HepG2 (cell line): ENCODE results near the gene CSMD2. TPM values are rescaled to one million over a fixed set of nuclear protein-coding genes. Genes with fewer than 3 reads are reported as not detected.

ENCODE experiments used
- ATAC-seq: fragments of 200-7000 bp; cut with Tn5 transposase; 3 replicates; pipeline ENCODE4 v1.9.1; 2020; ENCODE audit warnings: mild to moderate bottlenecking, moderate library complexity
- BruUV-seq: library from RNA; stranded (reverse); fragments of 400-500 nt; replicated peaks from 2 replicates; lab custom pipeline; 2021; lab: Mats Ljungman, UMichigan
- CTCF ChIA-PET: fragments of 300-600 bp; formaldehyde crosslinking; extraction: SDS; loops from one replicate; lab custom pipeline; 2021; ENCODE audit warnings: low total read pairs, inconsistent platforms, low intra/inter-chr PET ratio; lab: Yijun Ruan, JAX
- POLR2A ChIA-PET: fragments of 350-600 bp; sonication (Branson Sonifier 250); formaldehyde crosslinking; loops from one replicate; lab custom pipeline; 2020; ENCODE audit warnings: antibody characterized with exemption, inconsistent platforms; lab: Yijun Ruan, JAX
- DNase-seq: peaks from one replicate; pipeline ENCODE4 v3.0.0-alpha.2; 2015; ENCODE audit warnings: low spot score
- FAIRE-seq: peaks from 3 replicates; lab custom pipeline; 2011; peaks lifted over from hg19 to GRCh38; lab: Jason Lieb, UNC
- H2AFZ ChIP-seq: one replicate; pipeline ENCODE4 v1.6.1; 2011; ENCODE audit warnings: low read length, inconsistent platforms
- H3K27ac ChIP-seq: fragments of 300-600 bp; 3 replicates; pipeline ENCODE4 v1.8.0; 2011; ENCODE audit warnings: mixed run types, mild to moderate bottlenecking, mixed read lengths, low read length, inconsistent platforms; ENCODE audit not compliant: insufficient read depth; ENCODE audit errors: extremely low read length
- H3K27me3 ChIP-seq, 2 experiments: fragments of 200-600 bp in 1 of 2; 2 replicates in 1 of 2; 3 replicates in 1 of 2; pipeline versions ENCODE4 v1.6.0 to v1.8.0; 2011; ENCODE audit warnings: low read length in 2 of 2, mild to moderate bottlenecking in 2 of 2, moderate library complexity in 2 of 2, inconsistent platforms in 1 of 2; ENCODE audit not compliant: insufficient read depth in 2 of 2, control insufficient read depth in 1 of 2
- H3K36me3 ChIP-seq, 2 experiments: fragments of 200-600 bp in 1 of 2; replicated peaks in 1 of 2; 2 replicates in 1 of 2; 3 replicates in 1 of 2; pipeline versions ENCODE4 v1.5.1 to v1.8.0; 2011; ENCODE audit warnings: low read length in 2 of 2, inconsistent platforms in 1 of 2; ENCODE audit not compliant: insufficient read depth in 2 of 2, control insufficient read depth in 1 of 2
- H3K4me1 ChIP-seq: 2 replicates; pipeline ENCODE4 v1.5.1; 2012; ENCODE audit warnings: low read length, inconsistent platforms; ENCODE audit not compliant: insufficient read depth
- H3K4me2 ChIP-seq: 2 replicates; pipeline ENCODE4 v1.6.0; 2011; ENCODE audit warnings: low read depth, low read length, inconsistent platforms
- H3K4me3 ChIP-seq, 3 experiments: fragments of 200-600 bp in 1 of 3; sonication (generic), shearing (Covaris generic) in 1 of 3; replicated peaks in 1 of 3; 2 replicates each; pipeline ENCODE4 v1.5.1; 2011 to 2016; ENCODE audit warnings: low read length in 3 of 3, inconsistent platforms in 2 of 3, low read depth in 2 of 3, mild to moderate bottlenecking in 2 of 3, control low read depth in 1 of 3, mixed read lengths in 1 of 3; ENCODE audit not compliant: insufficient read depth in 1 of 3
- H3K79me2 ChIP-seq: one replicate; pipeline ENCODE4 v1.6.1; 2011; ENCODE audit warnings: low read length, inconsistent platforms; ENCODE audit not compliant: insufficient read depth
- H3K9ac ChIP-seq: 2 replicates; pipeline ENCODE4 v1.6.0; 2011; ENCODE audit warnings: mild to moderate bottlenecking, low read depth, low read length, inconsistent platforms; ENCODE audit not compliant: insufficient read depth
- H3K9me3 ChIP-seq: 2 replicates; pipeline ENCODE4 v1.5.1; 2012; ENCODE audit warnings: mild to moderate bottlenecking, low read length
- H4K20me1 ChIP-seq: 2 replicates; pipeline ENCODE4 v1.6.0; 2011; ENCODE audit warnings: inconsistent platforms, mild to moderate bottlenecking, low read length, moderate library complexity; ENCODE audit not compliant: insufficient read depth
- ADNP ChIP-seq: sonication (generic); formaldehyde crosslinking; IDR thresholded peaks from 2 replicates; pipeline ENCODE4 v1.4.0; 2020; ENCODE audit warnings: missing genetic modification reagents
- BCL6 ChIP-seq: IDR thresholded peaks from 2 replicates; pipeline ENCODE4 v1.6.1; 2016; ENCODE audit warnings: missing genetic modification reagents, missing compliant biosample characterization
- GTF3A ChIP-seq: sonication (generic); formaldehyde crosslinking; conservative IDR thresholded peaks from 2 replicates; pipeline ENCODE4 v1.4.0; 2020; ENCODE audit warnings: mild to moderate bottlenecking, missing genetic modification reagents
- HNRNPL ChIP-seq: fragments of 200-400 bp; formaldehyde crosslinking; IDR thresholded peaks from 2 replicates; pipeline ENCODE4 v1.6.1; 2017; ENCODE audit warnings: mild to moderate bottlenecking, low read depth, low read length
- MED8 ChIP-seq: sonication (generic); formaldehyde crosslinking; IDR thresholded peaks from 2 replicates; pipeline ENCODE4 v1.8.1; 2023; ENCODE audit warnings: mild to moderate bottlenecking, missing genetic modification reagents; ENCODE audit not compliant: insufficient replicate concordance
- NFATC3 ChIP-seq: sonication (generic); formaldehyde crosslinking; IDR thresholded peaks from 2 replicates; pipeline ENCODE4 v1.5.1; 2020; ENCODE audit warnings: mild to moderate bottlenecking, missing genetic modification reagents
- POGZ ChIP-seq: sonication (generic); formaldehyde crosslinking; IDR thresholded peaks from 2 replicates; pipeline ENCODE4 v1.4.0; 2020; ENCODE audit warnings: mild to moderate bottlenecking, missing genetic modification reagents
- WIZ ChIP-seq: sonication (generic); formaldehyde crosslinking; IDR thresholded peaks from 2 replicates; pipeline ENCODE4 v1.5.1; 2020; ENCODE audit warnings: mild to moderate bottlenecking, missing genetic modification reagents
- ZFP36L2 ChIP-seq: sonication (generic); formaldehyde crosslinking; IDR thresholded peaks from 2 replicates; pipeline ENCODE4 v1.4.0; 2020; ENCODE audit warnings: missing genetic modification reagents
- ZNF670 ChIP-seq: sonication (generic); formaldehyde crosslinking; IDR thresholded peaks from 2 replicates; pipeline ENCODE4 v1.8.0; 2022; ENCODE audit warnings: mild to moderate bottlenecking, missing genetic modification reagents, borderline replicate concordance
- ZNF709 ChIP-seq: sonication (generic); formaldehyde crosslinking; IDR thresholded peaks from 2 replicates; pipeline ENCODE4 v1.5.0; 2020; ENCODE audit warnings: mild to moderate bottlenecking, missing genetic modification reagents
- ZNF83 ChIP-seq: sonication (generic); formaldehyde crosslinking; IDR thresholded peaks from 2 replicates; pipeline ENCODE4 v1.4.0; 2020; ENCODE audit warnings: missing genetic modification reagents, mild to moderate bottlenecking, borderline replicate concordance
- ZNF878 ChIP-seq: sonication (generic); formaldehyde crosslinking; IDR thresholded peaks from 2 replicates; pipeline ENCODE4 v1.8.1; 2023; ENCODE audit warnings: mild to moderate bottlenecking, missing genetic modification reagents, moderate library complexity
- WGBS: methylation state at CpG from one replicate; pipeline ENCODE4 v1.1.6; 2017; ENCODE audit warnings: low lambda C conversion rate; 5-methylcytosine and 5-hydroxymethylcytosine counted together
- in situ Hi-C: cut with HindIII; loops from 2 replicates; pipeline ENCODE4 v1.10.0; 2017; ENCODE audit warnings: low pct_unique_long_range_greater_than_20kb; ENCODE audit not compliant: extremely low pct_ligation_motif_present
- intact Hi-C: fragments of 100-400 bp; cut with micrococcal nuclease; formaldehyde crosslinking; loops from one replicate; pipeline ENCODE4 v1.10.0; 2022; ENCODE audit not compliant: unreplicated experiment
- polyA plus RNA-seq, 8 experiments: library from polyadenylated mRNA; depleted of rRNA in 3 of 8; stranded (reverse) in 7 of 8; unstranded in 1 of 8; fragments of >200 nt; fragmentation: Illumina TruSeq in 4 of 8; extraction: Trizol in 4 of 8; gene quantifications; 2 replicates each; pipeline versions ENCODE4 v1.2.1 to v1.2.3, GENCODE V29; 2011 to 2016; ENCODE audit warnings: low read depth in 4 of 8, missing spikeins in 1 of 8, mixed read lengths in 1 of 8; ENCODE audit not compliant: insufficient read depth in 1 of 8
- total RNA-seq, 5 experiments: library from RNA; depleted of rRNA; stranded (reverse); fragments of >200 nt; fragmentation: Illumina TruSeq; extraction: Trizol; gene quantifications; 2 replicates each; pipeline ENCODE4 v1.2.3, GENCODE V29; 2016; ENCODE audit warnings: low read depth in 1 of 5
- TF ChIP-seq, protein P1 (sequence below): sonication (generic); formaldehyde crosslinking; IDR thresholded peaks from 2 replicates; pipeline ENCODE4 v1.4.0; 2020; ENCODE audit warnings: missing genetic modification reagents
- TF ChIP-seq, protein P2 (sequence below), 2 experiments: sonication (generic) in 1 of 2; formaldehyde crosslinking in 1 of 2; IDR thresholded peaks; 2 replicates each; pipeline versions ENCODE4 v1.4.0 to v1.6.1; 2018 to 2020; ENCODE audit warnings: missing genetic modification reagents in 2 of 2, borderline replicate concordance in 1 of 2, low read depth in 1 of 2, mild to moderate bottlenecking in 1 of 2, missing biosample characterization in 1 of 2
- TF ChIP-seq, protein P3 (sequence below): sonication (generic); formaldehyde crosslinking; IDR thresholded peaks from 2 replicates; pipeline ENCODE4 v1.5.0; 2020; ENCODE audit warnings: missing genetic modification reagents, mild to moderate bottlenecking, borderline replicate concordance
- TF ChIP-seq, protein P4 (sequence below): sonication (generic); formaldehyde crosslinking; IDR thresholded peaks from 2 replicates; pipeline ENCODE4 v1.5.1; 2020; ENCODE audit warnings: missing genetic modification reagents, mild to moderate bottlenecking, borderline replicate concordance

CSMD2 gene
- total and polyA plus RNA-seq, 2 of the 13 experiments (the other 11 are each of a cell fraction or from before 2014, with no cell fraction given) = not detected

DNA sequence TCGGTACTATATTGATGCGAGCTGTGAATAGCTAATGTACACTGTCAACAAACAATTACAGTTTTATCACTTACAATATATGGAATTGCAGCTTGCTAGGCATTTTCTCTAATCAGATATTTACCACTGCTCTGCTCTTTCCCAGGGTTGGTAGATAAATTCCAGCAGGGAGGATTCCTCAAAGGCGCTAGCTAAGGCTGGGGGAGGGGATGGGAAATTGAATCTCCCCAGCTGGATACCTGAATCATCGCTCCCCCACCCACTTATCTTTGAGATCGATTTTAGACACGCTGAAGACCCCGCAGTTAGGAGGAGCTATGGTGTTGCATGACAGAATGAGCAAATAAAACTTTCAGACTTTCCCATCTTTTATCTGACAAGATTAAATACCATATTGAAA is 127.2 kb downstream of the CSMD2 start:
- 8% methylated on average over 7 of the region's 7 CpGs for WGBS

DNA sequence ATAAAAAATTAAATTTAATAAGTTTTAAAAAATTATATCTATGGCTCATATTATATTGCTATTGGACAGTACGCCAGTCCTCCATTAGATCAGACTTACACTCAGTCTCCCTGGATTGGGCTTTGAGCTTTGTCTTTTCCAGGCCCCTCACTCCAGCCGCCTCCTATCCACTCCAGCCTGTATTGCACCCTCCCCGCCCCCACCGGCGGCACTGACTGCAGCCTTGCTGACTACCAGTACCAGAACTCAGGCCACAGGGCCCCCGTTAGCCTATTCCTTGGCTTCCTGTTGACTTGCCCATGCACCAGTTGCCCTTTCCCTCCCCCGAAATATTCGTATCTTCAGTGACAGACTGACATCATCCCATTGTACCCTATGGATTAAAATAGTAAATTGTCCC is 127.9 kb downstream of the CSMD2 start:
- no peak overlapping the region for H3K9ac ChIP-seq
- in situ Hi-C loops = no loop called here
- no peaks in the 10 kb centered on the region for H4K20me1 ChIP-seq
- intact Hi-C loops = no loop called here
- BruUV-seq = no TSS peak
- no peaks in the 10 kb centered on the region for H3K36me3 ChIP-seq
- DNase-seq = no peak
- H2AFZ ChIP-seq = no peak overlapping the region
- H3K9me3 ChIP-seq = no peaks in the 10 kb centered on the region
- no peaks in the 10 kb centered on the region for H3K4me1 ChIP-seq
- no peaks in the 10 kb centered on the region for H3K27me3 ChIP-seq
- H3K79me2 ChIP-seq = no peaks in the 10 kb centered on the region
- no peak overlapping the region for H3K4me2 ChIP-seq
- no peak overlapping the region for H3K4me3 ChIP-seq
- ChIA-PET CTCF (no interaction called here), POLR2A (no interaction called here)
- H3K27ac ChIP-seq = no peak overlapping the region
- no peak for FAIRE-seq
- WGBS = 18% methylated on average over 8 of the region's 8 CpGs
- no peak for ATAC-seq
- TF ChIP-seq POGZ (CRISPR knock-in tag) (no peak), ZFP36L2 (CRISPR knock-in tag) (no peak), GTF3A (CRISPR knock-in tag) (no peak), ZNF670 (no peak), ZNF709 (CRISPR knock-in tag) (no peak), HNRNPL (no peak), MED8 (CRISPR knock-in tag) (no peak), ZNF83 (CRISPR knock-in tag) (no peak)
- TF ChIP-seq, protein P1, sequence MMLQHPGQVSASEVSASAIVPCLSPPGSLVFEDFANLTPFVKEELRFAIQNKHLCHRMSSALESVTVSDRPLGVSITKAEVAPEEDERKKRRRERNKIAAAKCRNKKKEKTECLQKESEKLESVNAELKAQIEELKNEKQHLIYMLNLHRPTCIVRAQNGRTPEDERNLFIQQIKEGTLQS (CRISPR knock-in tag) = no peak
- TF ChIP-seq, protein P2, sequence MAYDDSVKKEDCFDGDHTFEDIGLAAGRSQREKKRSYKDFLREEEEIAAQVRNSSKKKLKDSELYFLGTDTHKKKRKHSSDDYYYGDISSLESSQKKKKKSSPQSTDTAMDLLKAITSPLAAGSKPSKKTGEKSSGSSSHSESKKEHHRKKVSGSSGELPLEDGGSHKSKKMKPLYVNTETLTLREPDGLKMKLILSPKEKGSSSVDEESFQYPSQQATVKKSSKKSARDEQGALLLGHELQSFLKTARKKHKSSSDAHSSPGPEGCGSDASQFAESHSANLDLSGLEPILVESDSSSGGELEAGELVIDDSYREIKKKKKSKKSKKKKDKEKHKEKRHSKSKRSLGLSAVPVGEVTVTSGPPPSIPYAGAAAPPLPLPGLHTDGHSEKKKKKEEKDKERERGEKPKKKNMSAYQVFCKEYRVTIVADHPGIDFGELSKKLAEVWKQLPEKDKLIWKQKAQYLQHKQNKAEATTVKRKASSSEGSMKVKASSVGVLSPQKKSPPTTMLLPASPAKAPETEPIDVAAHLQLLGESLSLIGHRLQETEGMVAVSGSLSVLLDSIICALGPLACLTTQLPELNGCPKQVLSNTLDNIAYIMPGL (CRISPR knock-in tag; IDR thresholded peaks at IDR 0.05; ENCODE audit: borderline replicate concordance in 1 of 2, low read depth in 1 of 2) = no peak
- TF ChIP-seq, protein P3, sequence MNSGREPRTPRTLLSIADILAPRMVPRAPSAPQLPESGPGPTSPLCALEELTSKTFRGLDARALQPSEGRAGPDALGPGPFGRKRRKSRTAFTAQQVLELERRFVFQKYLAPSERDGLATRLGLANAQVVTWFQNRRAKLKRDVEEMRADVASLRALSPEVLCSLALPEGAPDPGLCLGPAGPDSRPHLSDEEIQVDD (CRISPR knock-in tag) = no peak

More for the DNA sequence above, 127.2 kb downstream of the CSMD2 start:
- BruUV-seq = no TSS peak
- H3K9me3 ChIP-seq = no peaks in the 10 kb centered on the region
- no peaks in the 10 kb centered on the region for H4K20me1 ChIP-seq
- ATAC-seq (no peak), DNase-seq (no peak), FAIRE-seq (no peak)
- H3K4me1 ChIP-seq = no peaks in the 10 kb centered on the region
- POLR2A ChIA-PET = no interaction called here
- in situ Hi-C loops (no loop called here), intact Hi-C loops (no loop called here)
- no peak overlapping the region for H3K27ac ChIP-seq
- CTCF ChIA-PET = no interaction called here
- no peak overlapping the region for H3K4me2 ChIP-seq
- no peak overlapping the region for H2AFZ ChIP-seq
- H3K27me3 ChIP-seq = no peaks in the 10 kb centered on the region
- H3K79me2 ChIP-seq = no peaks in the 10 kb centered on the region
- H3K4me3 ChIP-seq = no peak overlapping the region
- TF ChIP-seq WIZ (CRISPR knock-in tag) = no peak
- TF ChIP-seq ADNP = no peak
- TF ChIP-seq BCL6 (CRISPR knock-in tag) = no peak
- TF ChIP-seq, protein P4, sequence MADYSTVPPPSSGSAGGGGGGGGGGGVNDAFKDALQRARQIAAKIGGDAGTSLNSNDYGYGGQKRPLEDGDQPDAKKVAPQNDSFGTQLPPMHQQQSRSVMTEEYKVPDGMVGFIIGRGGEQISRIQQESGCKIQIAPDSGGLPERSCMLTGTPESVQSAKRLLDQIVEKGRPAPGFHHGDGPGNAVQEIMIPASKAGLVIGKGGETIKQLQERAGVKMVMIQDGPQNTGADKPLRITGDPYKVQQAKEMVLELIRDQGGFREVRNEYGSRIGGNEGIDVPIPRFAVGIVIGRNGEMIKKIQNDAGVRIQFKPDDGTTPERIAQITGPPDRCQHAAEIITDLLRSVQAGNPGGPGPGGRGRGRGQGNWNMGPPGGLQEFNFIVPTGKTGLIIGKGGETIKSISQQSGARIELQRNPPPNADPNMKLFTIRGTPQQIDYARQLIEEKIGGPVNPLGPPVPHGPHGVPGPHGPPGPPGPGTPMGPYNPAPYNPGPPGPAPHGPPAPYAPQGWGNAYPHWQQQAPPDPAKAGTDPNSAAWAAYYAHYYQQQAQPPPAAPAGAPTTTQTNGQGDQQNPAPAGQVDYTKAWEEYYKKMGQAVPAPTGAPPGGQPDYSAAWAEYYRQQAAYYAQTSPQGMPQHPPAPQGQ (CRISPR knock-in tag) = no peak
- TF ChIP-seq ZNF878 (CRISPR knock-in tag) = no peak
- TF ChIP-seq NFATC3 (CRISPR knock-in tag) = no peak
- H3K9ac ChIP-seq = no peak overlapping the region
- H3K36me3 ChIP-seq = no peaks in the 10 kb centered on the region
